Kasumi-1 (cell line): ENCODE data around the gene CFAP100.

Experiments
- DNase-seq, 2 experiments: peaks; one replicate each; lab custom pipeline; 2025; lab: John Stamatoyannopoulos, UW

CFAP100 gene

GRCh38 chr3:126399756-126400155 lies 5.0 kb downstream of the CFAP100 start:
- DNase-seq, result no peak

GRCh38 chr3:126401611-126402160 lies 7.0 kb downstream of the CFAP100 start:
- DNase-seq, result no peak

GRCh38 chr3:126402178-126402577 lies 7.5 kb downstream of the CFAP100 start:
- no peak for DNase-seq

GRCh38 chr3:126402666-126403302 lies 8.1 kb downstream of the CFAP100 start:
- no peak for DNase-seq

- DNase-seq, result no peak
These were observed 11.9 kb downstream of the CFAP100 start for GRCh38 chr3:126406389-126407296.

- no peak for DNase-seq
These were observed 12.8 kb downstream of the CFAP100 start for GRCh38 chr3:126407412-126408044.

- DNase-seq, result no peak
These were observed 13.4 kb downstream of the CFAP100 start for GRCh38 chr3:126408099-126408498.

- DNase-seq, result no peak
These were observed 18.4 kb downstream of the CFAP100 start for GRCh38 chr3:126412841-126413692.

- no peak for DNase-seq
These were observed 19.0 kb downstream of the CFAP100 start for GRCh38 chr3:126413693-126414080.

- DNase-seq, result no peak
These were observed 19.7 kb downstream of the CFAP100 start for GRCh38 chr3:126414406-126414805.

GRCh38 chr3:126414961-126415660 lies 20.4 kb downstream of the CFAP100 start:
- DNase-seq, result no peak

GRCh38 chr3:126415661-126416591 lies 21.2 kb downstream of the CFAP100 start:
- DNase-seq, result no peak

- DNase-seq, result no peak
These were observed 22.2 kb downstream of the CFAP100 start for GRCh38 chr3:126416943-126417342.

GRCh38 chr3:126417515-126417914 lies 22.8 kb downstream of the CFAP100 start:
- DNase-seq, result no peak

- DNase-seq, result no peak
These were observed 23.3 kb downstream of the CFAP100 start for GRCh38 chr3:126417981-126418530.

- DNase-seq, result no peak
These were observed 24.0 kb downstream of the CFAP100 start for GRCh38 chr3:126418661-126419131.

GRCh38 chr3:126419151-126419703 lies 24.5 kb downstream of the CFAP100 start:
- DNase-seq, result no peak

GRCh38 chr3:126419886-126420786 lies 25.4 kb downstream of the CFAP100 start:
- DNase-seq, result no peak
